ENCODE data around the gene PHACTR3. TPM values are rescaled to one million over a fixed set of nuclear protein-coding genes. Genes with fewer than 3 reads are reported as not detected.

The PHACTR3 gene
- total RNA-seq, 1 experiment from 2014 or later: not detected

- TF ChIP-seq POLR2AphosphoS5 (IDR thresholded peaks at IDR 0.05; ENCODE audit: low read depth, low read length) (no peak), ZFX (IDR thresholded peaks at IDR 0.05) (no peak), RAD21 (IDR thresholded peaks at IDR 0.05; ENCODE audit: low read depth) (no peak)
Observed at GRCh38 chr20:59693587-59693986, 89.2 kb downstream of the PHACTR3 start (continued).

DNA sequence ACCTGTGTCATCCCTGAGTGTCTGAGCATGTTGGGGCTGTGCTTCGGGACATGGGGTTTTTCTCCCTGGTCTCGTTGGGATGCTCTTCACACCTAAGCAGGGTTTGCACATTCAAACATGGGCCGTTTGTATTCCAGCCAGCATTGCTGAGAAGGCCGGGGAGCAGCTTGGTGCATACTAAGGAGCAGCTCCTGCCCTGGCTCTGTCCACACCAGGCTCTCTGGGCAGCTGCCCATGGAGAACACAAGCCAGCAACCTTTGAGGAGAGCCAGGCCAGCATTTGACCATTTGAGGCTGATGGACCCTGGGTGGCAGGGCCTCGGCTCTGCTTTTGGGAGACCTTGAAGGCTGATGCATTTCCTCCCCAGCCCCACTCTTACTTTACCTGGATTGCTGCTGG is 92.1 kb downstream of the PHACTR3 start:
- CTCF ChIA-PET: no interaction called here
- BruUV-seq (replicated peaks): no TSS peak

More for the DNA sequence above, 92.1 kb downstream of the PHACTR3 start:
- Histone ChIP-seq H3K27ac (ENCODE audit: low read depth, low read length) (no peak overlapping the region), H3K4me3 (replicated peaks in 1 of 2; ENCODE audit: low read depth in 1 of 2, low read length in 2 of 2) (no peak overlapping the region), H3K4me1 (ENCODE audit: control insufficient read depth in 1 of 2, insufficient read depth in 2 of 2, low read length in 2 of 2) (no peaks in the 10 kb centered on the region), H3K27me3 (ENCODE audit: insufficient read depth, low read length) (peaks cover 44% of the 10 kb centered on the region), H4K20me1 (ENCODE audit: insufficient read depth) (no peaks in the 10 kb centered on the region), H3K9me2 (ENCODE audit: insufficient read depth) (no peaks in the 10 kb centered on the region), H3K4me2 (ENCODE audit: low read length) (no peak overlapping the region), H2AFZ (ENCODE audit: low read depth, low read length, poor library complexity, severe bottlenecking) (no peak overlapping the region), H3K9ac (ENCODE audit: low read length) (no peak overlapping the region), H3K9me3 (ENCODE audit: control insufficient read depth in 1 of 2, insufficient read depth in 1 of 2, low read depth in 1 of 2, low read length in 2 of 2) (no peaks in the 10 kb centered on the region), H3K79me2 (ENCODE audit: insufficient read depth, low read length) (no peaks in the 10 kb centered on the region), H3K36me3 (ENCODE audit: control insufficient read depth in 1 of 2, insufficient read depth in 2 of 2, low read length in 2 of 2) (no peaks in the 10 kb centered on the region)
- DNase-seq (ENCODE audit: low read depth, low spot score): no peak
- RAD21 ChIA-PET (ENCODE audit: low non-redundant PET in 1 of 2, low total read pairs in 2 of 2, uncharacterized antibody in 2 of 2, unreplicated experiment in 2 of 2): no interaction called here
- ATAC-seq: no peak
- intact Hi-C loops (cut with micrococcal nuclease): no loop called here
- POLR2A ChIA-PET: no interaction called here
- TF ChIP-seq YY1 (IDR thresholded peaks at IDR 0.05; ENCODE audit: extremely low read depth, insufficient replicate concordance, low read depth, low read length) (no peak), RAD21 (IDR thresholded peaks at IDR 0.05; ENCODE audit: low read depth) (no peak), CBX3 (IDR thresholded peaks at IDR 0.05; ENCODE audit: low read depth) (no peak), EGR1 (IDR thresholded peaks at IDR 0.05; ENCODE audit: low read depth) (no peak), ZFX (IDR thresholded peaks at IDR 0.05) (no peak), FOSL1 (IDR thresholded peaks at IDR 0.05; ENCODE audit: low read depth) (no peak), SRF (IDR thresholded peaks at IDR 0.05; ENCODE audit: low read depth) (no peak), JUND (IDR thresholded peaks at IDR 0.05) (no peak), ELF1 (IDR thresholded peaks at IDR 0.05; ENCODE audit: borderline replicate concordance, low read depth) (no peak), POLR2A (IDR thresholded peaks at IDR 0.05; ENCODE audit: borderline replicate concordance, extremely low read depth, insufficient read depth, insufficient read length) (no peak), ATF3 (IDR thresholded peaks at IDR 0.05) (no peak), ZNF274 (IDR thresholded peaks at IDR 0.05; ENCODE audit: low read depth, low read length) (no peak), CEBPB (IDR thresholded peaks at IDR 0.05; ENCODE audit: low read depth) (no peak), SIN3A (IDR thresholded peaks at IDR 0.05; ENCODE audit: low read depth) (no peak), TCF7L2 (IDR thresholded peaks at IDR 0.05; ENCODE audit: borderline replicate concordance, extremely low read depth, insufficient read depth, insufficient read length) (no peak), CTCF (IDR thresholded peaks at IDR 0.05 in 2 of 3, conservative IDR thresholded peaks at IDR 0.05 in 1 of 3; ENCODE audit: borderline replicate concordance in 1 of 3, insufficient read depth in 1 of 3, low read depth in 2 of 3, low read length in 2 of 3) (no peak)
- TF ChIP-seq, protein P1, sequence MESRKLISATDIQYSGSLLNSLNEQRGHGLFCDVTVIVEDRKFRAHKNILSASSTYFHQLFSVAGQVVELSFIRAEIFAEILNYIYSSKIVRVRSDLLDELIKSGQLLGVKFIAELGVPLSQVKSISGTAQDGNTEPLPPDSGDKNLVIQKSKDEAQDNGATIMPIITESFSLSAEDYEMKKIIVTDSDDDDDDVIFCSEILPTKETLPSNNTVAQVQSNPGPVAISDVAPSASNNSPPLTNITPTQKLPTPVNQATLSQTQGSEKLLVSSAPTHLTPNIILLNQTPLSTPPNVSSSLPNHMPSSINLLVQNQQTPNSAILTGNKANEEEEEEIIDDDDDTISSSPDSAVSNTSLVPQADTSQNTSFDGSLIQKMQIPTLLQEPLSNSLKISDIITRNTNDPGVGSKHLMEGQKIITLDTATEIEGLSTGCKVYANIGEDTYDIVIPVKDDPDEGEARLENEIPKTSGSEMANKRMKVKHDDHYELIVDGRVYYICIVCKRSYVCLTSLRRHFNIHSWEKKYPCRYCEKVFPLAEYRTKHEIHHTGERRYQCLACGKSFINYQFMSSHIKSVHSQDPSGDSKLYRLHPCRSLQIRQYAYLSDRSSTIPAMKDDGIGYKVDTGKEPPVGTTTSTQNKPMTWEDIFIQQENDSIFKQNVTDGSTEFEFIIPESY (IDR thresholded peaks at IDR 0.05; ENCODE audit: extremely low read depth, insufficient replicate concordance, low read length): no peak

Data from HCT116 (cell line).